MM.1S (cell line): ENCODE measurements around the gene SOCS4.
A peak's percentile ranks its signal among the peaks of the same experiment; 100 is the strongest.

Experiments used
- DNase-seq: peaks from one replicate; pipeline ENCODE4 v3.0.0-alpha.2; 2015
- H2AFZ ChIP-seq: fragments of 300-600 bp; sonication (generic); 2 replicates; pipeline ENCODE4 v1.6.0; 2016; ENCODE audit warnings: antibody characterized with exemption, low read length
- H3F3A ChIP-seq: fragments of 300-600 bp; sonication (generic); 2 replicates; pipeline ENCODE4 v1.6.1; 2016; ENCODE audit warnings: mild to moderate bottlenecking, antibody characterized with exemption, low read length, moderate library complexity, mixed read lengths; ENCODE audit not compliant: insufficient read depth
- H3K27ac ChIP-seq: fragments of 300-600 bp; sonication (generic); 2 replicates; pipeline ENCODE4 v1.5.1; 2016; ENCODE audit warnings: mild to moderate bottlenecking, low read length
- H3K27me3 ChIP-seq: fragments of 300-600 bp; sonication (generic); replicated peaks from 2 replicates; pipeline ENCODE4 v1.6.0; 2016; ENCODE audit warnings: low read length; ENCODE audit not compliant: insufficient read depth
- H3K36me3 ChIP-seq: fragments of 300-600 bp; sonication (generic); replicated peaks from 2 replicates; pipeline ENCODE4 v1.6.1; 2016; ENCODE audit warnings: mild to moderate bottlenecking, low read length, mixed read lengths; ENCODE audit not compliant: insufficient read depth
- H3K4me1 ChIP-seq: fragments of 300-600 bp; sonication (generic); 2 replicates; pipeline ENCODE4 v1.6.1; 2016; ENCODE audit warnings: low read length, mixed read lengths
- H3K4me2 ChIP-seq: fragments of 300-600 bp; sonication (generic); 2 replicates; pipeline ENCODE4 v1.6.0; 2016; ENCODE audit warnings: low read depth, low read length
- H3K4me3 ChIP-seq: fragments of 300-600 bp; sonication (generic); 2 replicates; pipeline ENCODE4 v1.5.1; 2016; ENCODE audit warnings: low read length, mixed read lengths
- H3K79me2 ChIP-seq: fragments of 300-600 bp; sonication (generic); 2 replicates; pipeline ENCODE4 v1.6.1; 2016; ENCODE audit warnings: mixed run types, low read length, mixed read lengths
- H3K9ac ChIP-seq: fragments of 300-600 bp; sonication (generic); 2 replicates; pipeline ENCODE4 v1.6.1; 2016; ENCODE audit warnings: low read length, mixed read lengths
- H3K9me2 ChIP-seq: fragments of 300-600 bp; sonication (generic); replicated peaks from 2 replicates; pipeline ENCODE4 v1.6.1; 2016; ENCODE audit warnings: mild to moderate bottlenecking, low read length, mixed read lengths; ENCODE audit not compliant: insufficient read depth
- H3K9me3 ChIP-seq: fragments of 300-600 bp; sonication (generic); replicated peaks from 2 replicates; pipeline ENCODE4 v1.6.1; 2016; ENCODE audit warnings: mild to moderate bottlenecking, low read length, mixed read lengths; ENCODE audit not compliant: insufficient read depth
- H4K20me1 ChIP-seq: fragments of 300-600 bp; sonication (generic); 2 replicates; pipeline ENCODE4 v1.6.1; 2016; ENCODE audit warnings: mild to moderate bottlenecking, low read length, moderate library complexity, mixed read lengths; ENCODE audit not compliant: insufficient read depth
- CTCF ChIP-seq: fragments of 300-600 bp; sonication (generic); IDR thresholded peaks from 2 replicates; pipeline ENCODE4 v1.5.1; 2016; ENCODE audit warnings: antibody characterized with exemption, low read length, mixed read lengths
- EZH2 ChIP-seq: fragments of 300-600 bp; sonication (generic); optimal IDR thresholded peaks from 2 replicates; pipeline ENCODE3; 2017; ENCODE audit warnings: low read depth, mild to moderate bottlenecking, antibody characterized with exemption, low read length, mixed read lengths
- EZH2phosphoT487 ChIP-seq: fragments of 300-600 bp; sonication (generic); IDR thresholded peaks from 2 replicates; pipeline ENCODE4 v1.6.1; 2018; ENCODE audit warnings: antibody characterized with exemption, low read length

SOCS4 gene

GRCh38 chr14:55051165-55051422, 24.1 kb downstream of the SOCS4 start:
- Histone ChIP-seq H3K4me2 (peak overlapping the region; percentile 57), H3F3A (peaks cover 14% of the 10 kb centered on the region), H4K20me1 (peaks cover 7% of the 10 kb centered on the region; the same call in 1 of the 2 replicates), H3K36me3 (no peaks in the 10 kb centered on the region), H3K9me2 (no peaks in the 10 kb centered on the region), H3K79me2 (peaks cover 38% of the 10 kb centered on the region), H2AFZ (peak overlapping the region; percentile 74), H3K9ac (peak overlapping the region; percentile 51; the same call in 1 of the 2 replicates), H3K27ac (peak overlapping the region; percentile 13; the same call in 1 of the 2 replicates), H3K4me3 (peak overlapping the region; percentile 93), H3K9me3 (no peaks in the 10 kb centered on the region), H3K27me3 (no peaks in the 10 kb centered on the region), H3K4me1 (no peaks in the 10 kb centered on the region)
- DNase-seq, result no peak
- TF ChIP-seq CTCF (no peak), EZH2 (no peak)

GRCh38 chr14:55051423-55052268, 24.6 kb downstream of the SOCS4 start, which contains the start of gene MAPK1IP1L:
Gene MAPK1IP1L (plus strand): TSS chr14:55051647. CDS start chr14:55061684, 10,037 bp downstream.
- H3F3A ChIP-seq, result peaks cover 14% of the 10 kb centered on the region
- peaks cover 7% of the 10 kb centered on the region; the same call in 1 of the 2 replicates for H4K20me1 ChIP-seq
- no peaks in the 10 kb centered on the region for H3K27me3 ChIP-seq
- H3K9ac ChIP-seq, result peak within 1 kb of the TSS; percentile 99
- H3K4me2 ChIP-seq, result peak within 1 kb of the TSS; percentile 57
- peak within 1 kb of the TSS; percentile 77 for H2AFZ ChIP-seq
- H3K79me2 ChIP-seq, result peaks cover 44% of the 10 kb centered on the region
- no peaks in the 10 kb centered on the region for H3K4me1 ChIP-seq
- no peaks in the 10 kb centered on the region for H3K36me3 ChIP-seq
- no peaks in the 10 kb centered on the region for H3K9me2 ChIP-seq
- no peaks in the 10 kb centered on the region for H3K9me3 ChIP-seq
- peak within 1 kb of the TSS; percentile 93 for H3K4me3 ChIP-seq
- H3K27ac ChIP-seq, result peak within 1 kb of the TSS; percentile 97
- DNase-seq, result peak; percentile 72
- TF ChIP-seq EZH2 (no peak), CTCF (peak; percentile 74), EZH2phosphoT487 (no peak)

- Histone ChIP-seq H3K79me2 (peaks cover 51% of the 10 kb centered on the region), H3K9me2 (no peaks in the 10 kb centered on the region), H3K36me3 (no peaks in the 10 kb centered on the region), H3K4me2 (peak overlapping the region; percentile 42), H3K4me1 (no peaks in the 10 kb centered on the region), H2AFZ (no peak overlapping the region), H3K27me3 (no peaks in the 10 kb centered on the region), H3K27ac (peak overlapping the region; percentile 97), H3F3A (peaks cover 14% of the 10 kb centered on the region), H4K20me1 (peaks cover 7% of the 10 kb centered on the region; the same call in 1 of the 2 replicates), H3K9ac (peak overlapping the region; percentile 99), H3K9me3 (no peaks in the 10 kb centered on the region), H3K4me3 (peak overlapping the region; percentile 93)
- TF ChIP-seq EZH2 (no peak), EZH2phosphoT487 (no peak), CTCF (no peak)
- DNase-seq, result peak; percentile 55
These were observed 25.4 kb downstream of the SOCS4 start for GRCh38 chr14:55052269-55052930.
